Measurements from ENCODE around the gene TRPM1. TPM values are rescaled to one million over a fixed set of nuclear protein-coding genes. Genes with fewer than 3 reads are reported as not detected.

The TRPM1 gene
- total RNA-seq, 6 experiments from 2014 or later: 0.03 to 0.18 (median 0.17) TPM; not detected in 3

DNA sequence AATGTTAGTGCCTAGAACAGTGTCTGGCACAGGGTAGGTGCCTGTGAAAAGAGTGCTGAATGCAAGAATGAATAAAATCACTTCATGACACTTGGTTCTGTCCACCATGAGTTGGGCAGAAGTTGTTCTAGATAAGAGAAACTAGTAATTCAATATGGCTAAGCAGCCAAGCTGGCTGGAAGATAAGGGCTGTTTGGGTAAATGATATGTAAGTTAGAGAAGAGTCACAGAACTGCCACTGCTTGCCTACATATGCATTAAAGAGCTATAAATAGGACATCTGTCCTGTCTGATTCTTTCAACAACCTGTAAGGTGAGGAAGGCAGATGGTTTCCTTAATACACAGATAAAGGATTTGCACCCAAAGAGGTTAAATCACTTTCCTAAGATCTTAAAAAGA, 123.2 kb downstream of the TRPM1 start:
- H3K9me3 Mint-ChIP-seq: no peaks in the 10 kb centered on the region
- DNase-seq: no peak
- H3K27me3 Mint-ChIP-seq (ENCODE audit: insufficient read depth): no peaks in the 10 kb centered on the region; the same call in 1 of the 2 replicates
- H3K36me3 Mint-ChIP-seq (ENCODE audit: low read depth): peaks cover 48% of the 10 kb centered on the region
- TF ChIP-seq, protein P1, sequence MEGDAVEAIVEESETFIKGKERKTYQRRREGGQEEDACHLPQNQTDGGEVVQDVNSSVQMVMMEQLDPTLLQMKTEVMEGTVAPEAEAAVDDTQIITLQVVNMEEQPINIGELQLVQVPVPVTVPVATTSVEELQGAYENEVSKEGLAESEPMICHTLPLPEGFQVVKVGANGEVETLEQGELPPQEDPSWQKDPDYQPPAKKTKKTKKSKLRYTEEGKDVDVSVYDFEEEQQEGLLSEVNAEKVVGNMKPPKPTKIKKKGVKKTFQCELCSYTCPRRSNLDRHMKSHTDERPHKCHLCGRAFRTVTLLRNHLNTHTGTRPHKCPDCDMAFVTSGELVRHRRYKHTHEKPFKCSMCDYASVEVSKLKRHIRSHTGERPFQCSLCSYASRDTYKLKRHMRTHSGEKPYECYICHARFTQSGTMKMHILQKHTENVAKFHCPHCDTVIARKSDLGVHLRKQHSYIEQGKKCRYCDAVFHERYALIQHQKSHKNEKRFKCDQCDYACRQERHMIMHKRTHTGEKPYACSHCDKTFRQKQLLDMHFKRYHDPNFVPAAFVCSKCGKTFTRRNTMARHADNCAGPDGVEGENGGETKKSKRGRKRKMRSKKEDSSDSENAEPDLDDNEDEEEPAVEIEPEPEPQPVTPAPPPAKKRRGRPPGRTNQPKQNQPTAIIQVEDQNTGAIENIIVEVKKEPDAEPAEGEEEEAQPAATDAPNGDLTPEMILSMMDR (IDR thresholded peaks at IDR 0.05): no peak
- no peak overlapping the region for H3K4me3 Mint-ChIP-seq
- no peak overlapping the region for H3K27ac Mint-ChIP-seq
- H3K4me1 Mint-ChIP-seq (ENCODE audit: low read depth): peaks cover 9% of the 10 kb centered on the region; the same call in 1 of the 2 replicates

DNA sequence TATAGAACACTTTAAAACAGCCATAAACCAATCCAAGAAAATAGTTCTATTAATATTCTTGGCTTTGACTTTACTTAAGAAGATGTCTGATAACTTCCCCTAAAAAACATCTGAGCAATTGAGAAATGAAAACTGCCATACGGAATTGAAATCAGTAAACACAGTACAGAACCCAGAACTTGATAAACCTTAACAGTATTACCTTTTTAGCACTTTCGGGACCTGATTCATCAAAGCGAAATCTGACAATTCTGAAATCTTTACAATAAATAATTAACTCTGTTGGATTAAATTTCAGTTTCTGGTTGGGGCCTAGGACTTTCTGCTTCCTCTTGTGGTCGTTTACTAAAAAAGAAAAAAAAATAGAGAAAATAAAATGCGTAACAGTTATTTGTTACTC, 127.4 kb downstream of the TRPM1 start:
- Mint-ChIP-seq H3K27ac (no peak overlapping the region), H3K4me1 (ENCODE audit: low read depth) (peaks cover 28% of the 10 kb centered on the region), H3K27me3 (ENCODE audit: insufficient read depth) (no peaks in the 10 kb centered on the region; the same call in none of the 2 replicates), H3K36me3 (ENCODE audit: low read depth) (peaks cover 47% of the 10 kb centered on the region), H3K9me3 (no peaks in the 10 kb centered on the region), H3K4me3 (no peak overlapping the region)
- DNase-seq: no peak
- TF ChIP-seq, protein P1 (IDR thresholded peaks at IDR 0.05): no peak

DNA sequence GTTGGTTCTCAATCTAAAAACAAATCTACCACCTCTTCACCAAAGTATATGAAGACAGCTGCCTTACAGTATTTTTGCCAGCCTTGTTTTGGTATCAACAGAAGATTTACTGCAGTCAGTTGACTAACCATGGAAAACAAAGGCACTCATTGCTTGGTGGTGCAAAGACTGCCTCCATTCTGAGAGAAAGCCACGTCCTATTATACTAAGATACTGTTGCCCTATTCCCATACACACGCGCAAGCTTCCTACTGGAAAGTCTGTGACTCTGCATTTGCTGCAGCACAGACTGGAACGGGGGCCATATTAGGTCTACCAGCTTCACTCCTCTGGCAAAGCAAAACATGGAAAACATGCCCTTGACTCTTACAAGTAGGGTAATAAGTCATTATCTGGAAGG, 128.1 kb downstream of the TRPM1 start:
- no peak for DNase-seq
- no peak overlapping the region for H3K4me3 Mint-ChIP-seq
- H3K27me3 Mint-ChIP-seq (ENCODE audit: insufficient read depth): no peaks in the 10 kb centered on the region; the same call in none of the 2 replicates
- no peaks in the 10 kb centered on the region for H3K9me3 Mint-ChIP-seq
- H3K4me1 Mint-ChIP-seq (ENCODE audit: low read depth): peaks cover 28% of the 10 kb centered on the region
- TF ChIP-seq, protein P1 (IDR thresholded peaks at IDR 0.05): no peak
- peaks cover 43% of the 10 kb centered on the region for H3K36me3 Mint-ChIP-seq (ENCODE audit: low read depth)
- no peak overlapping the region for H3K27ac Mint-ChIP-seq

DNA sequence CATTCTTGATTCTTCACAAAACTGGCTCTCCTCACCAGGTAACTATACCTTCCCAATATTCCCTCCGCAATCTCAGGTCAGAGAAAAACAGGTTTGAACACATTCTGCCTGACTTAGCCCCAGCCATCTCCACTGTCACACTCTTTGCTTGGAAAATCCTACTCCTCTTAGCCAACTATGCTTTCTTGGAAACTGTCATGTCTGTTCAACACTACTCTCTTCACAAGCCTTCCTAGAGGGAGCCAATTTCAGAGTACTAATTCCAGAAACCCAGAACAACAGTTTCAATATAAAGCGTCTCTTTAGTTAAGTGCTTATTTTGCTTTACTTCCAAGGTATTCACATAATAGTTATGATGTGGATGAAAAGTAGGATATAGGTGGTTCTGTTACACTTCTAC, 131.8 kb downstream of the TRPM1 start:
- TF ChIP-seq, protein P1 (IDR thresholded peaks at IDR 0.05): no peak
- no peak overlapping the region for H3K4me3 Mint-ChIP-seq
- H3K36me3 Mint-ChIP-seq (ENCODE audit: low read depth): peaks cover 52% of the 10 kb centered on the region
- H3K27me3 Mint-ChIP-seq (ENCODE audit: insufficient read depth): no peaks in the 10 kb centered on the region; the same call in 1 of the 2 replicates
- DNase-seq: no peak
- peaks cover 31% of the 10 kb centered on the region for H3K4me1 Mint-ChIP-seq (ENCODE audit: low read depth)
- no peak overlapping the region for H3K27ac Mint-ChIP-seq
- H3K9me3 Mint-ChIP-seq: no peaks in the 10 kb centered on the region

DNA sequence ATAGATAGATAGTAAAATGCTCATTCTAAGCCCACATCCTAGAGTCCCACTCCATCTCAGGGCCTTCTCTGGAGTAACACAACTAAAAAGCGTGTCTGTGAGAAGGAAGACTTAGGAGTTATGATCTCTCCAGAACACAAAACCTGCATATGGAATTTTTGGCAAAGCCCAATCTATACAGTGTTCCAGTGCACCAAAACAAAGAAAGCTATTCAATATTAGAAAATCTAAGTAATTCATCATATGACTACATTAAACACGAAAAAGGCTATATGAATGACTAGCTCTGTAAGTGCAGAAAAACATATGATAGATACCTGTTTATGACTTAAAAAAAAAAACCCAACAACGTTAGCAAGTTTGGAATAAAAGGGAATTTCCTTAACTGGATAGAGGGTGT, 137.8 kb downstream of the TRPM1 start:
- Mint-ChIP-seq H3K27ac (no peak overlapping the region), H3K27me3 (ENCODE audit: insufficient read depth) (no peaks in the 10 kb centered on the region), H3K9me3 (no peaks in the 10 kb centered on the region), H3K4me1 (ENCODE audit: low read depth) (peaks cover 12% of the 10 kb centered on the region), H3K4me3 (no peak overlapping the region), H3K36me3 (ENCODE audit: low read depth) (peaks cover 41% of the 10 kb centered on the region)
- TF ChIP-seq, protein P1 (IDR thresholded peaks at IDR 0.05): no peak
- no peak for DNase-seq

DNA sequence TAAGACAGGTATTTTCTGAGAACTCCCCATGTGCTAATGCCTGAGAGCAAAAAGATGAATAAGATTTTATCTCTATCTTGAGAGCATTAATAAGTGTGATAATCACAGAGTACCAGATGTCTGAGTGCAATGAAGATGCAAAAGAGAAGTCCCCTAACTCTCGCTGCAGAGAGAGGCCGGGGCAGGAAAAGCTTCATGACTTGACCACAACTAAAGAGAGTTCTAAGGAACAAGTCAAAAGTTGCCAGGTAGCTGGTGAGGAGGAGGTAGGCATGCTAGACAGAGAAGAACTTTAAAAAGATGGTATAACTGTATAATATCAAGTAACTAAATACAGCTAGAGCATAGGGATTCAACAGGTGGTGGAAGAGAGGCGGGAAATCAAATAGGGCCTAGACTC, 138.9 kb downstream of the TRPM1 start:
- Mint-ChIP-seq H3K36me3 (ENCODE audit: low read depth) (peaks cover 48% of the 10 kb centered on the region), H3K4me1 (ENCODE audit: low read depth) (peaks cover 21% of the 10 kb centered on the region), H3K9me3 (no peaks in the 10 kb centered on the region), H3K27ac (no peak overlapping the region), H3K4me3 (no peak overlapping the region), H3K27me3 (ENCODE audit: insufficient read depth) (no peaks in the 10 kb centered on the region)
- TF ChIP-seq, protein P1 (IDR thresholded peaks at IDR 0.05): no peak
- no peak for DNase-seq

All from HFFc6 (cell line).